ENCODE data around the gene FOSL1. TPM values are rescaled to one million over a fixed set of nuclear protein-coding genes. Genes with fewer than 3 reads are reported as not detected.

The FOSL1 gene
- total and polyA plus RNA-seq, 2 donors (not counting 1 experiment from before 2014, with no cell fraction given), result 2.3 TPM; not detected in 1

GRCh38 chr11:65880844-65881421, 19.3 kb downstream of the FOSL1 start:
- ATAC-seq (ENCODE audit: low read depth) (no peak), DNase-seq (no peak)
- H3K9me3 Mint-ChIP-seq (ENCODE audit: insufficient read depth), result no peaks in the 10 kb centered on the region
- H3K27me3 Mint-ChIP-seq, result no peaks in the 10 kb centered on the region
- ChIA-PET CTCF (interaction anchor here (15.5 kb wide), 1 partner anchor 21 kb away, joined by 244 read pairs; the partner anchor contains the start of genes CFL1 and MUS81), POLR2A (interaction anchor here (0.6 to 1.6 kb wide), 3 partner anchors 20 to 170 kb away, joined by 3 to 12 read pairs (median 3); no protein-coding TSS in a partner anchor)
- no peak overlapping the region for H3K27ac ChIP-seq (ENCODE audit: low read length in 2 of 2)
- H3K27ac Mint-ChIP-seq, result peak overlapping the region; percentile 50
- H3K9ac ChIP-seq (ENCODE audit: low read length), result no peak overlapping the region
- no peaks in the 10 kb centered on the region for H3K9me3 ChIP-seq (ENCODE audit: control extremely low read depth in 1 of 3, control insufficient read depth in 2 of 3, insufficient read depth in 1 of 3, low read length in 2 of 3)
- no peak overlapping the region for H3K4me3 ChIP-seq (ENCODE audit: control extremely low read depth in 1 of 5, extremely low read depth in 1 of 5, insufficient read depth in 1 of 5, low read depth in 2 of 5, low read length in 4 of 5)
- H3K27me3 ChIP-seq (replicated peaks in 1 of 4; ENCODE audit: control extremely low read depth in 1 of 4, control insufficient read depth in 3 of 4, insufficient read depth in 4 of 4, low read length in 3 of 4), result no peaks in the 10 kb centered on the region
- no peak for TF ChIP-seq EZH2 (IDR thresholded peaks at IDR 0.05; ENCODE audit: borderline replicate concordance, insufficient read depth, low read depth, low read length, poor library complexity, severe bottlenecking)
- WGBS (ENCODE audit: insufficient coverage), result 49% methylated on average over 4 of the region's 7 CpGs
- H2AFZ ChIP-seq (ENCODE audit: insufficient read depth, low read depth, low read length, poor library complexity, severe bottlenecking), result no peak overlapping the region
- H3K79me2 ChIP-seq (ENCODE audit: control insufficient read depth, insufficient read depth, low read length), result peaks cover 19% of the 10 kb centered on the region
- H3K4me2 ChIP-seq (replicated peaks; ENCODE audit: low read depth, low read length, poor library complexity, severe bottlenecking), result peak overlapping the region; percentile 5
- intact Hi-C loops (cut with micrococcal nuclease), result no loop called here
- peaks cover 27% of the 10 kb centered on the region for H3K4me1 Mint-ChIP-seq
- no peak overlapping the region for H3K4me3 Mint-ChIP-seq
- peaks cover 10 to 32% of the 10 kb centered on the region in 2 donors for H3K4me1 ChIP-seq (ENCODE audit: control insufficient read depth in 2 of 2, insufficient read depth in 2 of 2, low read length in 2 of 2)
- H4K20me1 ChIP-seq (ENCODE audit: control insufficient read depth, insufficient read depth, low read length, poor library complexity, severe bottlenecking), result peaks cover 5% of the 10 kb centered on the region
- peaks cover 0 to 26% of the 10 kb centered on the region in 2 experiments for H3K36me3 ChIP-seq (replicated peaks in 1 of 2; ENCODE audit: control extremely low read depth in 1 of 2, control insufficient read depth in 1 of 2, extremely low read depth in 1 of 2, insufficient read depth in 2 of 2, low read length in 1 of 2)

- Histone ChIP-seq H3K4me1 (ENCODE audit: control insufficient read depth in 2 of 2, insufficient read depth in 2 of 2, low read length in 2 of 2) (peaks cover 8 to 29% of the 10 kb centered on the region in 2 donors), H3K27ac (ENCODE audit: low read length in 2 of 2) (no peak overlapping the region), H2AFZ (ENCODE audit: insufficient read depth, low read depth, low read length, poor library complexity, severe bottlenecking) (no peak overlapping the region), H3K79me2 (ENCODE audit: control insufficient read depth, insufficient read depth, low read length) (peaks cover 17% of the 10 kb centered on the region), H3K4me3 (ENCODE audit: control extremely low read depth in 1 of 5, extremely low read depth in 1 of 5, insufficient read depth in 1 of 5, low read depth in 2 of 5, low read length in 4 of 5) (no peak overlapping the region), H3K9ac (ENCODE audit: low read length) (no peak overlapping the region), H4K20me1 (ENCODE audit: control insufficient read depth, insufficient read depth, low read length, poor library complexity, severe bottlenecking) (peaks cover 4% of the 10 kb centered on the region), H3K36me3 (replicated peaks in 1 of 2; ENCODE audit: control extremely low read depth in 1 of 2, control insufficient read depth in 1 of 2, extremely low read depth in 1 of 2, insufficient read depth in 2 of 2, low read length in 1 of 2) (peaks cover 0 to 18% of the 10 kb centered on the region in 2 experiments), H3K4me2 (replicated peaks; ENCODE audit: low read depth, low read length, poor library complexity, severe bottlenecking) (peak overlapping the region; percentile 22), H3K27me3 (replicated peaks in 1 of 4; ENCODE audit: control extremely low read depth in 1 of 4, control insufficient read depth in 3 of 4, insufficient read depth in 4 of 4, low read length in 3 of 4) (no peaks in the 10 kb centered on the region), H3K9me3 (ENCODE audit: control extremely low read depth in 1 of 3, control insufficient read depth in 2 of 3, insufficient read depth in 1 of 3, low read length in 2 of 3) (no peaks in the 10 kb centered on the region)
- 67% methylated on average over 7 of the region's 7 CpGs for WGBS (ENCODE audit: insufficient coverage)
- DNase-seq, result no peak
- no peak overlapping the region for H3K27ac Mint-ChIP-seq
- H3K4me3 Mint-ChIP-seq, result no peak overlapping the region
- intact Hi-C loops (cut with micrococcal nuclease), result no loop called here
- ChIA-PET CTCF (interaction anchor here (2.8 to 15.5 kb wide), 2 partner anchors 8 to 20 kb away, joined by 15 to 244 read pairs; partner anchors contain the start of genes CFL1, FIBP and MUS81), POLR2A (interaction anchor here (0.9 kb wide), 1 partner anchor 21 kb away, joined by 3 read pairs; no protein-coding TSS in a partner anchor)
- H3K9me3 Mint-ChIP-seq (ENCODE audit: insufficient read depth), result no peaks in the 10 kb centered on the region
- no peak for ATAC-seq (ENCODE audit: low read depth)
- TF ChIP-seq CTCF (IDR thresholded peaks at IDR 0.05) (no peak), EZH2 (IDR thresholded peaks at IDR 0.05; ENCODE audit: borderline replicate concordance, insufficient read depth, low read depth, low read length, poor library complexity, severe bottlenecking) (no peak)
- H3K4me1 Mint-ChIP-seq, result peaks cover 24% of the 10 kb centered on the region
- H3K27me3 Mint-ChIP-seq, result no peaks in the 10 kb centered on the region
These were observed 20.2 kb downstream of the FOSL1 start for GRCh38 chr11:65880027-65880426.
